ENCODE data around the gene TXNRD3. TPM values are rescaled to one million over a fixed set of nuclear protein-coding genes. Genes with fewer than 3 reads are reported as not detected.
"Not testable (repeated sequence)": the region's sequence is repeated elsewhere in the genome, so short reads cannot be mapped to it uniquely, and the experiment has no call there.

TXNRD3 gene
- total RNA-seq, 1 experiment from 2014 or later = 17.0 TPM

GRCh38 chr3:126636436-126636835 lies 18.5 kb downstream of the TXNRD3 start:
- H3K4me1 Mint-ChIP-seq (ENCODE audit: low read depth, unreplicated experiment) = no peaks in the 10 kb centered on the region
- no peak for TF ChIP-seq CTCF (IDR thresholded peaks at IDR 0.05; ENCODE audit: unreplicated experiment)
- intact Hi-C loops (cut with micrococcal nuclease; ENCODE audit: unreplicated experiment) = no loop called here
- H3K27me3 Mint-ChIP-seq (ENCODE audit: unreplicated experiment) = no peaks in the 10 kb centered on the region
- BruUV-seq (replicated peaks) = no TSS peak
- CTCF ChIA-PET = interaction anchor here (0.6 to 1.3 kb wide), 2 partner anchors 59 to 1371 kb away, joined by 3 to 4 read pairs; no protein-coding TSS in a partner anchor
- no peak for DNase-seq
- H3K36me3 Mint-ChIP-seq (ENCODE audit: insufficient read depth, unreplicated experiment) = no peaks in the 10 kb centered on the region
- H3K4me3 Mint-ChIP-seq (ENCODE audit: low read depth, unreplicated experiment) = no peak overlapping the region
- H3K9me3 Mint-ChIP-seq (ENCODE audit: low read depth, unreplicated experiment) = no peaks in the 10 kb centered on the region
- no peak overlapping the region for H3K27ac Mint-ChIP-seq (ENCODE audit: unreplicated experiment)

GRCh38 chr3:126634803-126635202 lies 20.1 kb downstream of the TXNRD3 start:
- H3K27me3 Mint-ChIP-seq (ENCODE audit: unreplicated experiment) = no peaks in the 10 kb centered on the region
- CTCF ChIA-PET = no interaction called here
- H3K4me1 Mint-ChIP-seq (ENCODE audit: low read depth, unreplicated experiment) = no peaks in the 10 kb centered on the region
- no peaks in the 10 kb centered on the region for H3K36me3 Mint-ChIP-seq (ENCODE audit: insufficient read depth, unreplicated experiment)
- intact Hi-C loops (cut with micrococcal nuclease; ENCODE audit: unreplicated experiment) = no loop called here
- no peaks in the 10 kb centered on the region for H3K9me3 Mint-ChIP-seq (ENCODE audit: low read depth, unreplicated experiment)
- TF ChIP-seq CTCF (IDR thresholded peaks at IDR 0.05; ENCODE audit: unreplicated experiment) = no peak
- no peak for DNase-seq
- no peak overlapping the region for H3K4me3 Mint-ChIP-seq (ENCODE audit: low read depth, unreplicated experiment)
- no peak overlapping the region for H3K27ac Mint-ChIP-seq (ENCODE audit: unreplicated experiment)
- no TSS peak for BruUV-seq (replicated peaks)

- CTCF ChIA-PET = no interaction called here
- Mint-ChIP-seq H3K9me3 (ENCODE audit: low read depth, unreplicated experiment) (no peaks in the 10 kb centered on the region), H3K36me3 (ENCODE audit: insufficient read depth, unreplicated experiment) (peaks cover 6% of the 10 kb centered on the region), H3K4me3 (ENCODE audit: low read depth, unreplicated experiment) (no peak overlapping the region), H3K4me1 (ENCODE audit: low read depth, unreplicated experiment) (no peaks in the 10 kb centered on the region), H3K27me3 (ENCODE audit: unreplicated experiment) (no peaks in the 10 kb centered on the region), H3K27ac (ENCODE audit: unreplicated experiment) (no peak overlapping the region)
- no TSS peak for BruUV-seq (replicated peaks)
- intact Hi-C loops (cut with micrococcal nuclease; ENCODE audit: unreplicated experiment) = no loop called here
- no peak for DNase-seq
- no peak for TF ChIP-seq CTCF (IDR thresholded peaks at IDR 0.05; ENCODE audit: unreplicated experiment)
Observed at GRCh38 chr3:126630020-126630419, 24.9 kb downstream of the TXNRD3 start.

GRCh38 chr3:126625735-126626134 lies 29.2 kb downstream of the TXNRD3 start:
- BruUV-seq (replicated peaks); H3K9me3 Mint-ChIP-seq (ENCODE audit: low read depth, unreplicated experiment); H3K36me3 Mint-ChIP-seq (ENCODE audit: insufficient read depth, unreplicated experiment); H3K4me3 Mint-ChIP-seq (ENCODE audit: low read depth, unreplicated experiment); H3K27me3 Mint-ChIP-seq (ENCODE audit: unreplicated experiment); DNase-seq; CTCF ChIA-PET; intact Hi-C loops (cut with micrococcal nuclease; ENCODE audit: unreplicated experiment); H3K27ac Mint-ChIP-seq (ENCODE audit: unreplicated experiment): not testable (repeated sequence)
- peaks cover 21% of the 10 kb centered on the region for H3K4me1 Mint-ChIP-seq (ENCODE audit: low read depth, unreplicated experiment)

GRCh38 chr3:126622694-126623093 lies 32.2 kb downstream of the TXNRD3 start:
- peaks cover 4% of the 10 kb centered on the region for H3K36me3 Mint-ChIP-seq (ENCODE audit: insufficient read depth, unreplicated experiment)
- no peaks in the 10 kb centered on the region for H3K27me3 Mint-ChIP-seq (ENCODE audit: unreplicated experiment)
- H3K27ac Mint-ChIP-seq (ENCODE audit: unreplicated experiment) = no peak overlapping the region
- peaks cover 43% of the 10 kb centered on the region for H3K4me1 Mint-ChIP-seq (ENCODE audit: low read depth, unreplicated experiment)
- no peak for TF ChIP-seq CTCF (IDR thresholded peaks at IDR 0.05; ENCODE audit: unreplicated experiment)
- no peak for DNase-seq
- no TSS peak for BruUV-seq (replicated peaks)
- CTCF ChIA-PET = interaction anchor here (1.1 kb wide), 1 partner anchor 108 kb away, joined by 3 read pairs; no protein-coding TSS in a partner anchor
- no peaks in the 10 kb centered on the region for H3K9me3 Mint-ChIP-seq (ENCODE audit: low read depth, unreplicated experiment)
- intact Hi-C loops (cut with micrococcal nuclease; ENCODE audit: unreplicated experiment) = no loop called here
- H3K4me3 Mint-ChIP-seq (ENCODE audit: low read depth, unreplicated experiment) = no peak overlapping the region
